ENCODE measurements around the gene NRBF2.

Gene NRBF2

GRCh38 chr10:63093227-63093626, 39.9 kb upstream of the NRBF2 start:
- TF ChIP-seq CTCF (IDR thresholded peaks at IDR 0.05; ENCODE audit: insufficient read depth, low read length) = no peak
- no peak for TF ChIP-seq GABPA (IDR thresholded peaks at IDR 0.05; ENCODE audit: low read depth)
- no peak for TF ChIP-seq REST (IDR thresholded peaks at IDR 0.05; ENCODE audit: insufficient replicate concordance, low read depth)
- no peak for TF ChIP-seq POLR2AphosphoS5 (IDR thresholded peaks at IDR 0.05; ENCODE audit: low read depth)
- no peak for TF ChIP-seq SPI1 (IDR thresholded peaks at IDR 0.05; ENCODE audit: borderline replicate concordance, low read depth)
- no peak for DNase-seq (ENCODE audit: low read depth in 1 of 2, low spot score in 1 of 2)
- Histone ChIP-seq H3K27ac (replicated peaks) (no peak overlapping the region), H3K27me3 (ENCODE audit: insufficient read depth, poor library complexity, severe bottlenecking) (no peaks in the 10 kb centered on the region), H3K4me3 (replicated peaks; ENCODE audit: insufficient read depth, low read length) (no peak overlapping the region)

GRCh38 chr10:63094405-63094804, 38.7 kb upstream of the NRBF2 start:
- H3K27ac ChIP-seq (replicated peaks) = no peak overlapping the region
- TF ChIP-seq REST (IDR thresholded peaks at IDR 0.05; ENCODE audit: insufficient replicate concordance, low read depth) (no peak), GABPA (IDR thresholded peaks at IDR 0.05; ENCODE audit: low read depth) (no peak), SPI1 (IDR thresholded peaks at IDR 0.05; ENCODE audit: borderline replicate concordance, low read depth) (no peak), CTCF (IDR thresholded peaks at IDR 0.05; ENCODE audit: insufficient read depth, low read length) (no peak), POLR2AphosphoS5 (IDR thresholded peaks at IDR 0.05; ENCODE audit: low read depth) (no peak)
- no peak overlapping the region for H3K4me3 ChIP-seq (replicated peaks; ENCODE audit: insufficient read depth, low read length)
- DNase-seq (ENCODE audit: low read depth in 1 of 2, low spot score in 1 of 2) = no peak
- no peaks in the 10 kb centered on the region for H3K27me3 ChIP-seq (ENCODE audit: insufficient read depth, poor library complexity, severe bottlenecking)

GRCh38 chr10:63094881-63095280, 38.2 kb upstream of the NRBF2 start:
- Histone ChIP-seq H3K27ac (replicated peaks) (no peak overlapping the region), H3K27me3 (ENCODE audit: insufficient read depth, poor library complexity, severe bottlenecking) (no peaks in the 10 kb centered on the region), H3K4me3 (replicated peaks; ENCODE audit: insufficient read depth, low read length) (no peak overlapping the region)
- DNase-seq (ENCODE audit: low read depth in 1 of 2, low spot score in 1 of 2) = no peak
- no peak for TF ChIP-seq GABPA (IDR thresholded peaks at IDR 0.05; ENCODE audit: low read depth)
- no peak for TF ChIP-seq SPI1 (IDR thresholded peaks at IDR 0.05; ENCODE audit: borderline replicate concordance, low read depth)
- no peak for TF ChIP-seq CTCF (IDR thresholded peaks at IDR 0.05; ENCODE audit: insufficient read depth, low read length)
- TF ChIP-seq POLR2AphosphoS5 (IDR thresholded peaks at IDR 0.05; ENCODE audit: low read depth) = no peak
- TF ChIP-seq REST (IDR thresholded peaks at IDR 0.05; ENCODE audit: insufficient replicate concordance, low read depth) = no peak

All from HL-60 (cell line).